Vagina (tissue), 2 donors: ENCODE measurements around the gene RADX.

Experiments used
- POLR2A ChIP-seq, 2 donors: fragments of 450-650 bp; IDR thresholded peaks; one replicate each; pipeline ENCODE4 v1.6.1; 2017; ENCODE audit warnings: antibody characterized with exemption in 2 of 2, mild to moderate bottlenecking in 2 of 2, moderate library complexity in 2 of 2
- POLR2AphosphoS5 ChIP-seq, 2 donors: sonication (generic); formaldehyde crosslinking; IDR thresholded peaks; one replicate each; pipeline ENCODE4 v1.9.0; 2017; ENCODE audit warnings: antibody characterized with exemption in 2 of 2, mild to moderate bottlenecking in 2 of 2, low read depth in 1 of 2; ENCODE audit not compliant: insufficient read depth in 1 of 2

GRCh38 chrX:106726485-106727437 is 115.0 kb downstream of the RADX start, which contains the start of gene RNF128:
- TF ChIP-seq POLR2AphosphoS5 (IDR thresholded peaks at IDR 0.05; ENCODE audit: insufficient read depth in 1 of 2, low read depth in 1 of 2): no peak
- TF ChIP-seq POLR2A (IDR thresholded peaks at IDR 0.05): no peak
